Astrocyte (in vitro differentiated cells and primary cell): ENCODE data around the gene MCEE.

Source experiments
- CTCF ChIP-seq: IDR thresholded peaks from 2 replicates; pipeline ENCODE4 v1.5.1; 2011; ENCODE audit warnings: low read depth, mild to moderate bottlenecking, inconsistent platforms, low read length, moderate library complexity; ENCODE audit not compliant: insufficient read depth
- EZH2 ChIP-seq: IDR thresholded peaks from 2 replicates; pipeline ENCODE4 v1.6.1; 2012; ENCODE audit warnings: mild to moderate bottlenecking, low read length, inconsistent platforms; ENCODE audit not compliant: insufficient read depth

GRCh38 chr2:71121479-71121878 is 8.6 kb downstream of the MCEE start:
- TF ChIP-seq CTCF (no peak), EZH2 (no peak)
